ENCODE data around the gene CPNE4.

The CPNE4 gene

GRCh38 chr3:131602011-131602779 is 432.6 kb downstream of the CPNE4 start:
- Histone ChIP-seq H3K4me1 (ENCODE audit: low read depth, poor library complexity, severe bottlenecking) (no peaks in the 10 kb centered on the region), H3K36me3 (ENCODE audit: insufficient read depth) (no peaks in the 10 kb centered on the region), H3K4me2 (no peak overlapping the region), H2AFZ (ENCODE audit: low read depth) (no peak overlapping the region), H3K4me3 (IDR thresholded peaks at IDR 0.05; ENCODE audit: insufficient read depth, low read depth, low read length) (no peak overlapping the region), H3K79me2 (ENCODE audit: insufficient read depth, low read depth) (no peaks in the 10 kb centered on the region), H3K27ac (no peak overlapping the region), H4K20me1 (ENCODE audit: insufficient read depth) (no peaks in the 10 kb centered on the region), H3K27me3 (ENCODE audit: insufficient read depth, low read depth) (no peaks in the 10 kb centered on the region), H3K9ac (no peak overlapping the region)
- TF ChIP-seq CTCF (conservative IDR thresholded peaks at IDR 0.05; ENCODE audit: low read depth, low read length) = no peak

GRCh38 chr3:131597816-131598215 is 437.0 kb downstream of the CPNE4 start:
- Histone ChIP-seq H3K36me3 (ENCODE audit: insufficient read depth) (no peaks in the 10 kb centered on the region), H3K4me2 (no peak overlapping the region), H3K27me3 (ENCODE audit: insufficient read depth, low read depth) (no peaks in the 10 kb centered on the region), H3K9ac (no peak overlapping the region), H3K27ac (no peak overlapping the region), H3K4me3 (IDR thresholded peaks at IDR 0.05; ENCODE audit: insufficient read depth, low read depth, low read length) (no peak overlapping the region), H3K4me1 (ENCODE audit: low read depth, poor library complexity, severe bottlenecking) (no peaks in the 10 kb centered on the region), H2AFZ (ENCODE audit: low read depth) (no peak overlapping the region), H3K79me2 (ENCODE audit: insufficient read depth, low read depth) (no peaks in the 10 kb centered on the region), H4K20me1 (ENCODE audit: insufficient read depth) (no peaks in the 10 kb centered on the region)
- TF ChIP-seq CTCF (conservative IDR thresholded peaks at IDR 0.05; ENCODE audit: low read depth, low read length) = no peak

GRCh38 chr3:131596884-131597283 is 437.9 kb downstream of the CPNE4 start:
- Histone ChIP-seq H2AFZ (ENCODE audit: low read depth) (no peak overlapping the region), H4K20me1 (ENCODE audit: insufficient read depth) (no peaks in the 10 kb centered on the region), H3K79me2 (ENCODE audit: insufficient read depth, low read depth) (no peaks in the 10 kb centered on the region), H3K9ac (no peak overlapping the region), H3K4me2 (no peak overlapping the region), H3K27me3 (ENCODE audit: insufficient read depth, low read depth) (no peaks in the 10 kb centered on the region), H3K27ac (no peak overlapping the region), H3K4me1 (ENCODE audit: low read depth, poor library complexity, severe bottlenecking) (no peaks in the 10 kb centered on the region), H3K36me3 (ENCODE audit: insufficient read depth) (no peaks in the 10 kb centered on the region), H3K4me3 (IDR thresholded peaks at IDR 0.05; ENCODE audit: insufficient read depth, low read depth, low read length) (no peak overlapping the region)
- no peak for TF ChIP-seq CTCF (conservative IDR thresholded peaks at IDR 0.05; ENCODE audit: low read depth, low read length)

GRCh38 chr3:131591394-131592014 is 443.3 kb downstream of the CPNE4 start:
- H3K4me3 ChIP-seq (IDR thresholded peaks at IDR 0.05; ENCODE audit: insufficient read depth, low read depth, low read length) = no peak overlapping the region
- no peaks in the 10 kb centered on the region for H3K4me1 ChIP-seq (ENCODE audit: low read depth, poor library complexity, severe bottlenecking)
- H3K4me2 ChIP-seq = no peak overlapping the region
- H4K20me1 ChIP-seq (ENCODE audit: insufficient read depth) = no peaks in the 10 kb centered on the region
- H3K79me2 ChIP-seq (ENCODE audit: insufficient read depth, low read depth) = no peaks in the 10 kb centered on the region
- no peaks in the 10 kb centered on the region for H3K27me3 ChIP-seq (ENCODE audit: insufficient read depth, low read depth)
- no peak overlapping the region for H3K9ac ChIP-seq
- H3K36me3 ChIP-seq (ENCODE audit: insufficient read depth) = no peaks in the 10 kb centered on the region
- no peak overlapping the region for H2AFZ ChIP-seq (ENCODE audit: low read depth)
- no peak overlapping the region for H3K27ac ChIP-seq
- no peak for TF ChIP-seq CTCF (conservative IDR thresholded peaks at IDR 0.05; ENCODE audit: low read depth, low read length)

Measured in KMS-11 (cell line).